Liver (tissue), 3 donors: ENCODE measurements around the gene ANTXR2.

Source experiments
- CTCF ChIP-seq: fragments of 150-350 bp; IDR thresholded peaks from 2 replicates; pipeline ENCODE4 v1.5.1; 2017; ENCODE audit warnings: improper control_type of control experiment, low read depth, low read length; ENCODE audit not compliant: missing input control
- GABPA ChIP-seq, 2 donors: IDR thresholded peaks in 1 of 2; conservative IDR thresholded peaks in 1 of 2; 2 replicates each; pipeline ENCODE4 v1.6.1; 2016; ENCODE audit warnings: antibody characterized with exemption in 2 of 2, mild to moderate bottlenecking in 1 of 2, moderate library complexity in 1 of 2
- RAD21 ChIP-seq, 2 donors: IDR thresholded peaks; 2 replicates each; pipeline ENCODE4 v1.6.1; 2016; ENCODE audit warnings: antibody characterized with exemption in 2 of 2, mild to moderate bottlenecking in 2 of 2
- RXRA ChIP-seq, 2 donors: IDR thresholded peaks; 2 replicates each; pipeline ENCODE4 v1.6.1; 2017 to 2018; ENCODE audit warnings: antibody characterized with exemption in 2 of 2, mild to moderate bottlenecking in 1 of 2
- SP1 ChIP-seq: IDR thresholded peaks from 2 replicates; pipeline ENCODE4 v1.6.1; 2018; ENCODE audit warnings: antibody characterized with exemption, mild to moderate bottlenecking
- TAF1 ChIP-seq: conservative IDR thresholded peaks from 2 replicates; pipeline ENCODE4 v1.6.1; 2016; ENCODE audit warnings: antibody characterized with exemption, mild to moderate bottlenecking
- ZBTB33 ChIP-seq: IDR thresholded peaks from 2 replicates; pipeline ENCODE4 v1.6.1; 2016; ENCODE audit warnings: antibody characterized with exemption
- TF ChIP-seq, protein P1 (sequence below): IDR thresholded peaks from 2 replicates; pipeline ENCODE4 v1.6.1; 2016; ENCODE audit warnings: antibody characterized with exemption
- TF ChIP-seq, protein P2 (sequence below): IDR thresholded peaks from 2 replicates; pipeline ENCODE4 v1.6.1; 2016; ENCODE audit warnings: antibody characterized with exemption
- donor health status: healthy.
- donor health status: healthy.

GRCh38 chr4:80092847-80093246 is 19.8 kb upstream of the ANTXR2 start:
- no peak for TF ChIP-seq GABPA (IDR thresholded peaks at IDR 0.05 in 1 of 2, conservative IDR thresholded peaks at IDR 0.05 in 1 of 2)
- no peak for TF ChIP-seq CTCF
- no peak for TF ChIP-seq TAF1
- TF ChIP-seq, protein P1, sequence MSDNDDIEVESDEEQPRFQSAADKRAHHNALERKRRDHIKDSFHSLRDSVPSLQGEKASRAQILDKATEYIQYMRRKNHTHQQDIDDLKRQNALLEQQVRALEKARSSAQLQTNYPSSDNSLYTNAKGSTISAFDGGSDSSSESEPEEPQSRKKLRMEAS: no peak
- no peak for TF ChIP-seq RXRA (IDR thresholded peaks at IDR 0.05)
- TF ChIP-seq, protein P2, sequence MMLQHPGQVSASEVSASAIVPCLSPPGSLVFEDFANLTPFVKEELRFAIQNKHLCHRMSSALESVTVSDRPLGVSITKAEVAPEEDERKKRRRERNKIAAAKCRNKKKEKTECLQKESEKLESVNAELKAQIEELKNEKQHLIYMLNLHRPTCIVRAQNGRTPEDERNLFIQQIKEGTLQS: no peak
- TF ChIP-seq ZBTB33: no peak
- TF ChIP-seq SP1: no peak
- TF ChIP-seq RAD21 (IDR thresholded peaks at IDR 0.05): no peak
